Heart left ventricle (tissue), 13 donors: ENCODE results near the gene PNPLA1.

ENCODE experiments used
- CTCF ChIP-seq, 12 donors: fragments of 200-600 bp; sonication (generic) in 4 of 12; IDR thresholded peaks; one replicate each; pipeline versions ENCODE4 v1.5.0 to v1.8.0; 2018 to 2022; ENCODE audit warnings: antibody characterized with exemption in 12 of 12, mild to moderate bottlenecking in 5 of 12
- POLR2A ChIP-seq, 2 donors: fragments of 450-650 bp; IDR thresholded peaks; one replicate each; pipeline ENCODE4 v1.6.1; 2017; ENCODE audit warnings: antibody characterized with exemption in 2 of 2, mild to moderate bottlenecking in 2 of 2, moderate library complexity in 2 of 2
- donor health status: ischemic (EF 13 %, LVEDD 7.1; RV severe dilation, severe dysfunction).
- donor health status: DM: no; HTN: yes; CAD: no.
- donor health status: DM: no; HTN: no; CAD: no.
- donor health status: ischemic (EF 25% LVEDD 6.9; RV normal size, moderate dysfunction).
- donor health status: ischemic (EF 25% LVEDD 5.7; RV mildly dilated, moderate dysfunction).
- donor health status: ischemic (EF 35%, LVEDD 5.7; RV mildly dilated, moderate dysfunction).
- donor health status: nonischemic (EF 11% LVEDD 7.7; RV severe dilation, severe dysfunction).
- donor health status: DM: yes; HTN: yes; CAD: no.
- donor health status: PGD.
- donor health status: ischemic (EF 29% LVEDD 5.4; RV normal size, mild dysfunction).
- donor health status: nonischemic (EF 23%, LVEDD 6.1; RV moderate dilation, normal function).

- TF ChIP-seq CTCF (IDR thresholded peaks at IDR 0.05) (no peak), POLR2A (IDR thresholded peaks at IDR 0.05) (no peak)
Measured at GRCh38 chr6:36221674-36222073, 48.2 kb upstream of the PNPLA1 start.
